Measurements from ENCODE around the gene ARHGAP26. TPM values are rescaled to one million over a fixed set of nuclear protein-coding genes. Genes with fewer than 3 reads are reported as not detected.

Gene ARHGAP26
- total RNA-seq, 1 donor: 1.7 TPM

DNA sequence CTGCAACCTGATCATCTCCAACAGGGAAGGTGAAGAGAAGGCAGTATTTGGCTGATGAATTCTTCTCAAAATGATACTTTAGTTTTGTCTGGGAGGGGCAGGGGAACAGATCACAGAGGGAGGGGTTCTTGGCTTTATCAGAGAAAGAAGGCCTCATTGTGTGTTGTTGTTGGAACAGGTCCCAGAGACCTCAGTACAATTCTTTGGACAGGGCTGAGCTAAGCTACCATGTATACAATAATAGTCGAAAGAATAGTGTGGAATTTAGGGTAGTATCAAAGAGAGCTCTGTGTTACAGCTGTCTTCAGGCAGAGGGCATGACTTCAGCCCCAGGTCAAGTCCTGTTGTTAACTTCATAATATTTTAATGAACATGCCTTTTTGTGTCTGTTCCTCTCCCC, 39.9 kb downstream of the ARHGAP26 start:
- TF ChIP-seq, protein P1, sequence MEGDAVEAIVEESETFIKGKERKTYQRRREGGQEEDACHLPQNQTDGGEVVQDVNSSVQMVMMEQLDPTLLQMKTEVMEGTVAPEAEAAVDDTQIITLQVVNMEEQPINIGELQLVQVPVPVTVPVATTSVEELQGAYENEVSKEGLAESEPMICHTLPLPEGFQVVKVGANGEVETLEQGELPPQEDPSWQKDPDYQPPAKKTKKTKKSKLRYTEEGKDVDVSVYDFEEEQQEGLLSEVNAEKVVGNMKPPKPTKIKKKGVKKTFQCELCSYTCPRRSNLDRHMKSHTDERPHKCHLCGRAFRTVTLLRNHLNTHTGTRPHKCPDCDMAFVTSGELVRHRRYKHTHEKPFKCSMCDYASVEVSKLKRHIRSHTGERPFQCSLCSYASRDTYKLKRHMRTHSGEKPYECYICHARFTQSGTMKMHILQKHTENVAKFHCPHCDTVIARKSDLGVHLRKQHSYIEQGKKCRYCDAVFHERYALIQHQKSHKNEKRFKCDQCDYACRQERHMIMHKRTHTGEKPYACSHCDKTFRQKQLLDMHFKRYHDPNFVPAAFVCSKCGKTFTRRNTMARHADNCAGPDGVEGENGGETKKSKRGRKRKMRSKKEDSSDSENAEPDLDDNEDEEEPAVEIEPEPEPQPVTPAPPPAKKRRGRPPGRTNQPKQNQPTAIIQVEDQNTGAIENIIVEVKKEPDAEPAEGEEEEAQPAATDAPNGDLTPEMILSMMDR (IDR thresholded peaks at IDR 0.05; ENCODE audit: insufficient read depth, low read depth, low read length): no peak
- no peak for DNase-seq (ENCODE audit: low read depth)
- H3K4me3 ChIP-seq (ENCODE audit: low read depth, low read length): no peak overlapping the region

- TF ChIP-seq, protein P1 (IDR thresholded peaks at IDR 0.05; ENCODE audit: insufficient read depth, low read depth, low read length): no peak
- no peak overlapping the region for H3K4me3 ChIP-seq (ENCODE audit: low read depth, low read length)
- no peak for DNase-seq (ENCODE audit: low read depth)
Observed at GRCh38 chr5:142810743-142811290, 40.6 kb downstream of the ARHGAP26 start.

GRCh38 chr5:142811866-142812557, 41.8 kb downstream of the ARHGAP26 start:
- no peak overlapping the region for H3K4me3 ChIP-seq (ENCODE audit: low read depth, low read length)
- TF ChIP-seq, protein P1 (IDR thresholded peaks at IDR 0.05; ENCODE audit: insufficient read depth, low read depth, low read length): no peak
- DNase-seq (ENCODE audit: low read depth): no peak

DNA sequence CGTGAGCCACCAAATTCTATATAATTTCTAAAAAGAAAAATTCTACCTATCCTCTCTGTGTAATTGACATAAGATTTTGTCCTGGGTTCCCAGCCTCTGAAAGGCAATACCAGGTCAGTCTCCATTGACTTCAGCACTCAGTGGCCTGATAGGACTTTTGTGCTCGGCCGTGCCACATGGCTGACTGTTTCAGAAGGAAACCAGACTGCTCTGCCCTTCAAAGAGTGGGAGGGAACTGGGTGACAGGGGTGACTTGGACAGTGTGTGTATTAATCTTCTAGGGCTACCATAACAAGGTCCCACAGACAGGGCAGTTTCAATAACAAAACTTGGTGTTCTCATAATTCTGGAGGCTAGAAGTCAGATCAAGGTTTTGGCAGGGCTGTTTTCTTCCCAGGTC, 43.0 kb downstream of the ARHGAP26 start:
- no peak overlapping the region for H3K4me3 ChIP-seq (ENCODE audit: low read depth, low read length)
- TF ChIP-seq, protein P1 (IDR thresholded peaks at IDR 0.05; ENCODE audit: insufficient read depth, low read depth, low read length): no peak
- DNase-seq (ENCODE audit: low read depth): no peak

- no peak for DNase-seq (ENCODE audit: low read depth)
- no peak overlapping the region for H3K4me3 ChIP-seq (ENCODE audit: low read depth, low read length)
- TF ChIP-seq, protein P1 (IDR thresholded peaks at IDR 0.05; ENCODE audit: insufficient read depth, low read depth, low read length): no peak
Observed at GRCh38 chr5:142814122-142814521, 43.9 kb downstream of the ARHGAP26 start.

GRCh38 chr5:142815469-142815868, 45.3 kb downstream of the ARHGAP26 start:
- TF ChIP-seq, protein P1 (IDR thresholded peaks at IDR 0.05; ENCODE audit: insufficient read depth, low read depth, low read length): no peak
- no peak for DNase-seq (ENCODE audit: low read depth)
- H3K4me3 ChIP-seq (ENCODE audit: low read depth, low read length): no peak overlapping the region
